T-helper 17 cell (primary cell): ENCODE data around the gene IKZF3. TPM values are rescaled to one million over a fixed set of nuclear protein-coding genes. Genes with fewer than 3 reads are reported as not detected.

ENCODE experiments used
- ATAC-seq: fragments of 150-1000 bp; cut with Tn5 transposase; 2 replicates; pipeline ENCODE4 v1.10.0; 2021; ENCODE audit warnings: mild to moderate bottlenecking, moderate library complexity
- DNase-seq, 3 donors: peaks; one replicate each; pipeline versions ENCODE4 v3.0.0 to v3.0.0-alpha.2; 2020 to 2021
- H3K9me3 ChIP-seq: one replicate; pipeline ENCODE4 v1.7.0; 2013; ENCODE audit warnings: low read length, mild to moderate bottlenecking; ENCODE audit not compliant: control insufficient read depth, poor library complexity, severe bottlenecking
- H3K27ac Mint-ChIP-seq: one replicate; pipeline ENCODE4 v1.8.0; 2022; ENCODE audit warnings: mild to moderate bottlenecking, moderate library complexity, mixed read lengths
- H3K27me3 Mint-ChIP-seq: one replicate; pipeline ENCODE4 v1.8.0; 2022; ENCODE audit warnings: mixed read lengths
- H3K36me3 Mint-ChIP-seq: one replicate; pipeline ENCODE4 v1.8.0; 2022; ENCODE audit warnings: low read depth, mixed read lengths
- H3K4me1 Mint-ChIP-seq: one replicate; pipeline ENCODE4 v1.8.0; 2022; ENCODE audit warnings: mild to moderate bottlenecking, mixed read lengths
- H3K4me3 Mint-ChIP-seq: one replicate; pipeline ENCODE4 v1.8.0; 2022; ENCODE audit warnings: mild to moderate bottlenecking, moderate library complexity, mixed read lengths
- total RNA-seq, 4 donors: library from RNA in 2 of 4; stranded (reverse) in 2 of 4; gene quantifications; one replicate each; pipeline ENCODE4 v1.2.3 and lab custom pipeline; 2022 to 2026

IKZF3 gene
- total RNA-seq, 2 donors from 2014 or later: 106 to 113 TPM

- no peaks in the 10 kb centered on the region for H3K9me3 ChIP-seq
- no peaks in the 10 kb centered on the region for H3K27me3 Mint-ChIP-seq
- no peak overlapping the region for H3K4me3 Mint-ChIP-seq
- peaks cover 7% of the 10 kb centered on the region for H3K36me3 Mint-ChIP-seq
- H3K4me1 Mint-ChIP-seq: peaks cover 43% of the 10 kb centered on the region
- DNase-seq (no peak), ATAC-seq (no peak)
- H3K27ac Mint-ChIP-seq: peak overlapping the region; percentile 8
Observed at GRCh38 chr17:39761861-39762496, 102.1 kb downstream of the IKZF3 start.

GRCh38 chr17:39759204-39759603, 104.9 kb downstream of the IKZF3 start:
- H3K4me1 Mint-ChIP-seq: peaks cover 43% of the 10 kb centered on the region
- no peaks in the 10 kb centered on the region for H3K9me3 ChIP-seq
- no peak overlapping the region for H3K4me3 Mint-ChIP-seq
- ATAC-seq (no peak), DNase-seq (no peak)
- H3K27ac Mint-ChIP-seq: peak overlapping the region; percentile 97
- H3K36me3 Mint-ChIP-seq: peaks cover 2% of the 10 kb centered on the region
- no peaks in the 10 kb centered on the region for H3K27me3 Mint-ChIP-seq

- DNase-seq (peak in 1 of 3 donors; percentile 50), ATAC-seq (no peak)
- H3K27ac Mint-ChIP-seq: peak overlapping the region; percentile 97
- no peaks in the 10 kb centered on the region for H3K9me3 ChIP-seq
- peaks cover 2% of the 10 kb centered on the region for H3K36me3 Mint-ChIP-seq
- H3K4me3 Mint-ChIP-seq: peak overlapping the region; percentile 52
- H3K27me3 Mint-ChIP-seq: no peaks in the 10 kb centered on the region
- H3K4me1 Mint-ChIP-seq: peaks cover 48% of the 10 kb centered on the region
Observed at GRCh38 chr17:39757931-39758873, 105.9 kb downstream of the IKZF3 start.

- no peak for ATAC-seq
- peaks cover 50% of the 10 kb centered on the region for H3K4me1 Mint-ChIP-seq
- no peaks in the 10 kb centered on the region for H3K27me3 Mint-ChIP-seq
- H3K4me3 Mint-ChIP-seq: no peak overlapping the region
- H3K36me3 Mint-ChIP-seq: no peaks in the 10 kb centered on the region
- DNase-seq: no peak
- peak overlapping the region; percentile 97 for H3K27ac Mint-ChIP-seq
- no peaks in the 10 kb centered on the region for H3K9me3 ChIP-seq
Observed at GRCh38 chr17:39757176-39757662, 106.9 kb downstream of the IKZF3 start.

GRCh38 chr17:39756380-39757079, 107.6 kb downstream of the IKZF3 start:
- ATAC-seq (no peak), DNase-seq (no peak)
- no peaks in the 10 kb centered on the region for H3K9me3 ChIP-seq
- peak overlapping the region; percentile 97 for H3K27ac Mint-ChIP-seq
- no peaks in the 10 kb centered on the region for H3K36me3 Mint-ChIP-seq
- peaks cover 51% of the 10 kb centered on the region for H3K4me1 Mint-ChIP-seq
- peak overlapping the region; percentile 86 for H3K4me3 Mint-ChIP-seq
- H3K27me3 Mint-ChIP-seq: no peaks in the 10 kb centered on the region

- no peaks in the 10 kb centered on the region for H3K9me3 ChIP-seq
- peak overlapping the region; percentile 86 for H3K4me3 Mint-ChIP-seq
- H3K27ac Mint-ChIP-seq: peak overlapping the region; percentile 97
- H3K4me1 Mint-ChIP-seq: peaks cover 51% of the 10 kb centered on the region
- DNase-seq: peak; percentile 32 to 50 (median 38)
- H3K36me3 Mint-ChIP-seq: no peaks in the 10 kb centered on the region
- no peaks in the 10 kb centered on the region for H3K27me3 Mint-ChIP-seq
- peak; percentile 46 for ATAC-seq
Observed at GRCh38 chr17:39755554-39756379, 108.3 kb downstream of the IKZF3 start.

- Mint-ChIP-seq H3K27ac (peak overlapping the region; percentile 97), H3K36me3 (no peaks in the 10 kb centered on the region), H3K4me3 (peak overlapping the region; percentile 86), H3K27me3 (no peaks in the 10 kb centered on the region), H3K4me1 (peaks cover 51% of the 10 kb centered on the region)
- no peaks in the 10 kb centered on the region for H3K9me3 ChIP-seq
- DNase-seq: no peak
- ATAC-seq: no peak
Observed at GRCh38 chr17:39754958-39755553, 109.1 kb downstream of the IKZF3 start.

GRCh38 chr17:39754161-39754957, 109.8 kb downstream of the IKZF3 start:
- H3K9me3 ChIP-seq: no peaks in the 10 kb centered on the region
- no peaks in the 10 kb centered on the region for H3K36me3 Mint-ChIP-seq
- peak overlapping the region; percentile 97 for H3K27ac Mint-ChIP-seq
- peak overlapping the region; percentile 86 for H3K4me3 Mint-ChIP-seq
- peaks cover 46% of the 10 kb centered on the region for H3K4me1 Mint-ChIP-seq
- ATAC-seq: peak; percentile 81
- no peaks in the 10 kb centered on the region for H3K27me3 Mint-ChIP-seq
- DNase-seq: peak; percentile 95 to 97 (median 96)

GRCh38 chr17:39753514-39754160, 110.5 kb downstream of the IKZF3 start:
- H3K4me1 Mint-ChIP-seq: peaks cover 41% of the 10 kb centered on the region
- peak; percentile 59 to 69 (median 67) for DNase-seq
- H3K27me3 Mint-ChIP-seq: no peaks in the 10 kb centered on the region
- peak overlapping the region; percentile 86 for H3K4me3 Mint-ChIP-seq
- peak; percentile 34 for ATAC-seq
- H3K9me3 ChIP-seq: no peaks in the 10 kb centered on the region
- H3K27ac Mint-ChIP-seq: peak overlapping the region; percentile 16
- H3K36me3 Mint-ChIP-seq: no peaks in the 10 kb centered on the region

GRCh38 chr17:39752241-39752881, 111.8 kb downstream of the IKZF3 start:
- DNase-seq (peak in 1 of 3 donors; percentile 2), ATAC-seq (no peak)
- Mint-ChIP-seq H3K36me3 (no peaks in the 10 kb centered on the region), H3K27ac (peak overlapping the region; percentile 84), H3K27me3 (no peaks in the 10 kb centered on the region), H3K4me3 (peak overlapping the region; percentile 76), H3K4me1 (peaks cover 29% of the 10 kb centered on the region)
- no peaks in the 10 kb centered on the region for H3K9me3 ChIP-seq

- Mint-ChIP-seq H3K27ac (peak overlapping the region; percentile 84), H3K4me1 (peaks cover 23% of the 10 kb centered on the region), H3K4me3 (no peak overlapping the region), H3K27me3 (no peaks in the 10 kb centered on the region), H3K36me3 (no peaks in the 10 kb centered on the region)
- DNase-seq: peak in 1 of 3 donors; percentile 7
- no peaks in the 10 kb centered on the region for H3K9me3 ChIP-seq
- ATAC-seq: no peak
Observed at GRCh38 chr17:39751637-39752036, 112.5 kb downstream of the IKZF3 start.
